Keratinocyte (primary cell): ENCODE data around the gene NPM1.

ENCODE experiments used
- CTCF ChIP-seq, 3 experiments: IDR thresholded peaks in 1 of 3; conservative IDR thresholded peaks in 1 of 3; optimal IDR thresholded peaks in 1 of 3; 2 replicates in 2 of 3; 3 replicates in 1 of 3; pipeline versions ENCODE3 to v1.5.1; 2011; ENCODE audit warnings: low read length in 3 of 3, mild to moderate bottlenecking in 3 of 3, moderate library complexity in 2 of 3, control low read depth in 1 of 3, inconsistent platforms in 1 of 3; ENCODE audit not compliant: insufficient read depth in 2 of 3; ENCODE audit errors: extremely low read depth in 1 of 3
- EZH2 ChIP-seq: IDR thresholded peaks from one replicate; pipeline ENCODE4 v1.6.1; 2012; ENCODE audit warnings: inconsistent platforms, mild to moderate bottlenecking, low read length, moderate library complexity

GRCh38 chr5:171450423-171451331 lies 63.0 kb downstream of the NPM1 start:
- TF ChIP-seq CTCF (optimal IDR thresholded peaks at IDR 0.05 in 1 of 3, IDR thresholded peaks at IDR 0.05 in 1 of 3, conservative IDR thresholded peaks at IDR 0.05 in 1 of 3; ENCODE audit: extremely low read depth in 1 of 3, insufficient read depth in 2 of 3, low read length in 3 of 3) (no peak), EZH2 (no peak)
